T-helper 17 cell (primary cell): Measurements from ENCODE around the gene FAM76B. TPM values are rescaled to one million over a fixed set of nuclear protein-coding genes. Genes with fewer than 3 reads are reported as not detected.

Source experiments
- ATAC-seq: fragments of 150-1000 bp; cut with Tn5 transposase; 2 replicates; pipeline ENCODE4 v1.10.0; 2021; ENCODE audit warnings: mild to moderate bottlenecking, moderate library complexity
- DNase-seq, 3 donors: peaks; one replicate each; pipeline versions ENCODE4 v3.0.0 to v3.0.0-alpha.2; 2020 to 2021
- H3K9me3 ChIP-seq: one replicate; pipeline ENCODE4 v1.7.0; 2013; ENCODE audit warnings: low read length, mild to moderate bottlenecking; ENCODE audit not compliant: control insufficient read depth, poor library complexity, severe bottlenecking
- H3K27ac Mint-ChIP-seq: one replicate; pipeline ENCODE4 v1.8.0; 2022; ENCODE audit warnings: mild to moderate bottlenecking, moderate library complexity, mixed read lengths
- H3K27me3 Mint-ChIP-seq: one replicate; pipeline ENCODE4 v1.8.0; 2022; ENCODE audit warnings: mixed read lengths
- H3K36me3 Mint-ChIP-seq: one replicate; pipeline ENCODE4 v1.8.0; 2022; ENCODE audit warnings: low read depth, mixed read lengths
- H3K4me1 Mint-ChIP-seq: one replicate; pipeline ENCODE4 v1.8.0; 2022; ENCODE audit warnings: mild to moderate bottlenecking, mixed read lengths
- H3K4me3 Mint-ChIP-seq: one replicate; pipeline ENCODE4 v1.8.0; 2022; ENCODE audit warnings: mild to moderate bottlenecking, moderate library complexity, mixed read lengths
- total RNA-seq, 4 donors: library from RNA in 2 of 4; stranded (reverse) in 2 of 4; gene quantifications; one replicate each; pipeline ENCODE4 v1.2.3 and lab custom pipeline; 2022 to 2026

FAM76B gene
- total RNA-seq, 2 donors from 2014 or later: 55.5 to 79.1 TPM

DNA sequence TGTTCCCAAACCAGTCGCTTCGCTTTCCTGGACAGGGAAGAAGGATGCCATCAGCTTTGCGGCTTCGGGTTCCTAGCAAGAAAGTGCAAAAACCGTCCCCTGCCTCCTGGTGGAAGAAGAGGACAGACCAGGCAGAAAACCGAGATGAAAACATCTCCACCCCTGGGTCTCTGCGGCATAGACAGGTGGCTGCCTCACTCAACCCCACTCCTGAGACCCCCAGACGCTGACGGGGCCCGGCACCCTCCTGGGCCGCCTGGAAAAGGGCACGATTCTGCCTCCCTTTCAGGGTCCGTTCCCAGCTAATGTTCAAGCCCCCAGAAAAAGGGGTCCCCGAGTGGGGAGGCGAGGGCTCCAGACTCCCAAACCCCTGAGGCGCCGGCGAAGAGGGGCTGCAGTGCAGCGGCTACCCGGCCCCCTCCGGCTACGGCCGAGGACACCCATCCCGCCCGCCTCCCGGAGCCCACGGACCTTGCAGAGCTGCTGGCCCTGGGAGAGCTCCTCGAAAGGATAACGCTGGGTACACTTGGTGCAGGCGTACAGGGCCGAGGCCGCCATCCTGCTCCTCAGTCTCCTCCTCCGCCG, 569 bp downstream of the FAM76B start:
- ATAC-seq (no peak), DNase-seq (peak in 2 of 3 donors; percentile 11 to 13)
- H3K9me3 ChIP-seq: no peaks in the 10 kb centered on the region
- H3K27ac Mint-ChIP-seq: peak overlapping the region; percentile 99
- peaks cover 2% of the 10 kb centered on the region for H3K36me3 Mint-ChIP-seq
- no peaks in the 10 kb centered on the region for H3K27me3 Mint-ChIP-seq
- peak overlapping the region; percentile 97 for H3K4me3 Mint-ChIP-seq
- peaks cover 45% of the 10 kb centered on the region for H3K4me1 Mint-ChIP-seq

DNA sequence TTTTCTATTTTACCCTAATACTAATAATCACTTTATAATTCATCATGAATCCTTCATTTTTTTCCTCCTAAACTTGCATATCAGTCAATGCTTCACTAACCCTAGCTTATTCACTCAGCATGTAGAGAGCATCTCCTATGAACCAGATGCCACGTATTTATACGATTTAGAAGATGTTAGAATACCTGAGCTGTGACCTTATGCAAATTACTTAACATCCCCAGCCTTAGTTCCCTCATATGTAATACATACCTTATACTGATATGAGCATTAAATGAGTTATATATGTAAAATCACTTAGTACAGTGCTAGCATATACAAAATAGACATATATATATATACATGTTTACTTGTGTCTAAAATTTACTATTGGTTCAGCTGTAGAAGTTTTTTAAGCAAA, 9.0 kb downstream of the FAM76B start:
- peaks cover 3% of the 10 kb centered on the region for H3K36me3 Mint-ChIP-seq
- DNase-seq (no peak), ATAC-seq (no peak)
- no peak overlapping the region for H3K27ac Mint-ChIP-seq
- no peaks in the 10 kb centered on the region for H3K27me3 Mint-ChIP-seq
- H3K4me1 Mint-ChIP-seq: peaks cover 26% of the 10 kb centered on the region
- H3K9me3 ChIP-seq: no peaks in the 10 kb centered on the region
- no peak overlapping the region for H3K4me3 Mint-ChIP-seq

DNA sequence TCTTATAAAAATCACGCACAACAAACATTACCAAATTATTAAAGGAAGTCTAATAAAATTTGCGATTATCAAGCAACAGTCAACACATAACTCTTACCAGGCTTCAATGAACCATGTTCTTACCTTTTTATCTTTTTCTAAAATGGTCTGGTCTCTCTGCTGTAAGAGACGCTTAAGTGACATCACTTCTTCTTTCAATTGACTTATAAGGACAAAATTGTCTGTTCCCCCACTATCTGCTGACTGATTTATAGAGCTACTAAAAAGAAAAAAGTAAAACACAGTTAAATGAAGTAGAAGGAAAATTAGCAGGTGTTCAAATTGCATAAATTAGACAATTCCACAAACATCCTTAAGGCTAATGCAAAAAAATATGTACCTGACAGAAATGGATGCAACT, 10.9 kb downstream of the FAM76B start:
- H3K27ac Mint-ChIP-seq: no peak overlapping the region
- H3K36me3 Mint-ChIP-seq: no peaks in the 10 kb centered on the region
- no peak for DNase-seq
- no peak overlapping the region for H3K4me3 Mint-ChIP-seq
- peaks cover 14% of the 10 kb centered on the region for H3K4me1 Mint-ChIP-seq
- ATAC-seq: no peak
- H3K27me3 Mint-ChIP-seq: no peaks in the 10 kb centered on the region
- H3K9me3 ChIP-seq: no peaks in the 10 kb centered on the region

DNA sequence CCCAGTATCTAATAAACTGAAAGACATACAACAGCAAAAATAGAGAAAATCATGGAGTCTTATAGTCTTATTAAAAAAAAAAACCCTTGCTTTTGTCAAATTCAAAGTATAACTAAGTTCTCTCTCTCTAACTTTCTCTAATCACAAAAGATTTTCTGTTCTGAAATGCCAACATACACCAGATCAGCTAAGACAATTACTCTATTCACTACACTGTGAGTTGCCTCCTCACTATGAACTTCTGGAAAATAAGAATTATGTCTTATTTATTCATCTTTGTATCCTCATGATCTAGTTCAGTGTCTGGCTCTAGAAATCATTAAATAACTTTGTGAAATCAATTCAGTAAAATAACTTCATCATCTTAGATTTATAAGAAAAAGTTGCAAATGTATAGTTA, 12.7 kb downstream of the FAM76B start:
- Mint-ChIP-seq H3K27me3 (no peaks in the 10 kb centered on the region), H3K36me3 (no peaks in the 10 kb centered on the region), H3K4me1 (peaks cover 10% of the 10 kb centered on the region), H3K27ac (no peak overlapping the region), H3K4me3 (no peak overlapping the region)
- DNase-seq (no peak), ATAC-seq (no peak)
- H3K9me3 ChIP-seq: no peaks in the 10 kb centered on the region

DNA sequence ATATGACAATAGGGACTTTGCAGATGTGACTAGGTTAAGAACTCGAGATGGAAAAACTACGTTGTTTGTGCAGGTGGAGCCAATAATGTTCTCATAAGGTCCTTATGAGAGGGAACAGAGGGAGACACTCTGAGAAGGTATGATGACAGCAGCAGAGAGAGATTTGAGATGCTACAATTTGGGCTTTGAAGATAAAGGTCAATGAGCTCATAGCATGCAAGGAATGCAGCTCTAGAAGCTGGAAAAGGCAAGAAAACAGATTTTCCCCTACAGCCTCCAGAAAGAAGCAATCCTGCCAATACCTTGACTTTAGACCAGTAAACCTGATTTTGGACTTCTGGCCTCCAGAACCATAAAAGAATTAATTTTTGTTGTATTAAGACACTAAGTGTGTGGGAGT, 21.1 kb downstream of the FAM76B start:
- Mint-ChIP-seq H3K27ac (no peak overlapping the region), H3K4me3 (no peak overlapping the region), H3K27me3 (no peaks in the 10 kb centered on the region), H3K4me1 (no peaks in the 10 kb centered on the region), H3K36me3 (peaks cover 2% of the 10 kb centered on the region)
- H3K9me3 ChIP-seq: no peaks in the 10 kb centered on the region
- DNase-seq (no peak), ATAC-seq (no peak)

DNA sequence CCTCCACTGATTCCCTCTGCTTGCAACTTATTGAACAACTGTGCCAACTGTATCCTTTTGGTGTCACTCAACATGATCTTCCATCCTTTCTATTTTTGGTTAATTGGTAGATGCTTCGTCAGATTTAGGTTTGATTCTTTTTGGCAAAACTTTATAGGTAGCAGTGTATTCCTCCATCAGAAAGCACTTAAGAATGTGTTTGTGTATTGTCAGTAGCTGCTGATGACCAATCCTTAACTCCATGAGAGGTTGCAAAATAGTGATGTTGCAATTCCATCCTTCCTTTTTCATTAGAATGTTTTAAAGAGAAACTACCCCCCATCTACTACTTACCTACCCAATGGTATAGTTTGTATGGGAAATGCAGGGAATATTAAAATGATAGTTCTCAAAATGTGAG, 22.1 kb downstream of the FAM76B start:
- no peaks in the 10 kb centered on the region for H3K27me3 Mint-ChIP-seq
- no peak for ATAC-seq
- H3K9me3 ChIP-seq: no peaks in the 10 kb centered on the region
- H3K4me1 Mint-ChIP-seq: no peaks in the 10 kb centered on the region
- H3K4me3 Mint-ChIP-seq: no peak overlapping the region
- DNase-seq: no peak
- no peak overlapping the region for H3K27ac Mint-ChIP-seq
- H3K36me3 Mint-ChIP-seq: peaks cover 2% of the 10 kb centered on the region

DNA sequence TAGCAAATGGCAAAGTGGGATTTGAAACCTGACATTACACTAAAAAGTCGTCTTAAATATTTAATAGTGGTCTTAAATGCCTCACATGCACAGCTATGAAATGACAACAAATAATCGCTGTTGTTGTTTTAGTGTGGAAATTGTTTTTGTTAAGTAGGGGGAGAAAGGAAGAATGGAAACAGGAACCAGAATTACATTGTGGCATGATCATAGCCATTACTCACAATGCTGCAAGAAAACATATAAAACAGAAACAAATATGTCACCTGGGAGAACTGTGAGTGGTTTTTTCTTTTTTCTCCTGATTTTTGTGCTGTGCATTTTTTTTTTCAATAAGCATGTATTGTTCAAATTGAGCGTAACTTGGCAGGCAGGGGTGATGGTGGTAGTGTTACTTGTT, 22.9 kb downstream of the FAM76B start:
- H3K9me3 ChIP-seq: no peaks in the 10 kb centered on the region
- no peak overlapping the region for H3K27ac Mint-ChIP-seq
- peaks cover 7% of the 10 kb centered on the region for H3K27me3 Mint-ChIP-seq
- DNase-seq (no peak), ATAC-seq (no peak)
- H3K4me1 Mint-ChIP-seq: no peaks in the 10 kb centered on the region
- no peak overlapping the region for H3K4me3 Mint-ChIP-seq
- H3K36me3 Mint-ChIP-seq: peaks cover 2% of the 10 kb centered on the region

DNA sequence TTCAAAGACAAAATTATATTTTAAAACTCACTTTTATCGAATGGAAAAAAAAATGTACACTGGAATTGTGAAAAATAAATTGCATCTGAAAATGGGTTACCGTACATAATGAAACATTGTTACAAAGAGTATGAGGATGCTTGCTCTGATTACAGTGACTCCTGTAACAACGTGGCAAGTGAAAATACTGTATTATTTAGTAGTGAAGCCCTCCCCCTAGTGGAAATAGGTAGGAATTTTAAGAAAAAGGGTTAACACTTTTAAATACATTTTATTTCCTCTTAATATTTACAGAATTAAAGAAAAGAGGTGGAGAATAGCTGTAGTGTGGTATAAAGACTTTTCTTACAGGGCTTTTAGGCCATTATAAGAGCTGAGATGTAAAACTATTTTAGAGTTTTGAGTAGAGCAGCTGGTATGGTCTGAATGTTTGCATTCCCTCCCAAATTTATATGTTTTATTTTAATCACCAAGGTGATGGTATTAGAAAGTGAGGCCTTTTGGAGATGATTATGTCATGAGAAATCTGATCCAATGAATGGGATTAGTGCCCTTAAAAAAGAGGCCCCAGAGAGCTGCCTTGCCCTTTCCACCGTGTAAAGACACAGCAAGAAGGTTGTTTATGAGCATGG, 25.2 kb downstream of the FAM76B start:
- Mint-ChIP-seq H3K4me3 (no peak overlapping the region), H3K4me1 (peaks cover 3% of the 10 kb centered on the region), H3K27me3 (peaks cover 9% of the 10 kb centered on the region), H3K27ac (no peak overlapping the region), H3K36me3 (peaks cover 2% of the 10 kb centered on the region)
- no peak for DNase-seq
- no peaks in the 10 kb centered on the region for H3K9me3 ChIP-seq
- ATAC-seq: peak; percentile 87

DNA sequence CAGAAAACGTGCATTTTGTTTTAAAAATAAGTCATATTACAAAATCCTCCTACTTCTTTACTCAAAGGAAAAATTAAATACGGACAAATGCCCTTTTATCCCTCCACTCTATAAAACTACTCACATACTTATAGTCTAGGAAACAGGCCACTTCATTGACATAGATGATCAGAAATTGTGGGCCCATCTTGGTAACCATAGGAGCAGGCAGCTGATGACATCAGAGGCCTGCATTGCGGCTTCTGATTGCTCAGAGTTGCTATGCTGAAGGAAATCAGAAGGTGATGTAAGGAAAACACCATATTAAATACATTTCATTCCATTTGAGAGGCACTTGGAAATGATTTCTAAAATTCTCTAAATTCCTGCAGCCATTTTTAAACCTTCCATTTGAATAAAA, 27.0 kb downstream of the FAM76B start:
- peaks cover 2% of the 10 kb centered on the region for H3K36me3 Mint-ChIP-seq
- H3K27me3 Mint-ChIP-seq: peaks cover 9% of the 10 kb centered on the region
- H3K27ac Mint-ChIP-seq: no peak overlapping the region
- H3K4me3 Mint-ChIP-seq: no peak overlapping the region
- no peak for DNase-seq
- H3K9me3 ChIP-seq: no peaks in the 10 kb centered on the region
- ATAC-seq: no peak
- H3K4me1 Mint-ChIP-seq: peaks cover 3% of the 10 kb centered on the region

DNA sequence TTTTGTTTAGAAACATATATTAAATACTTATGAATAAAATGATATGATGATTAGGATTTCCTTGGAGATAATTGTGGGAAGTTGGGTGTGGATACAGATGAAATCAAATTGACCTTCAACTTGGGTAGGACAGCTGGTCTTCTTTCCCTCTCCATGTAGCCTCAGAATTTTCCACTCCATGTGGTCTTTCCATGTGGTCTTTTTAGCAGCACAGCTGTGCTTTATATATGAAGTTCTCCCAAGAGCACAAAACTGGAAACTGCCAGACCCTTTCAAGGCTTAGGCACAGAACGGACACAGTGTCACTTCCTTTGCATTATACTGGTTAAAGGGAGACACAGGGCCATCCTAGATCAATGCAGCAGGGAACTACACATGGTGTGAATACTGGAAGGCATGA, 28.6 kb downstream of the FAM76B start:
- no peak overlapping the region for H3K27ac Mint-ChIP-seq
- no peaks in the 10 kb centered on the region for H3K9me3 ChIP-seq
- peaks cover 9% of the 10 kb centered on the region for H3K27me3 Mint-ChIP-seq
- peaks cover 2% of the 10 kb centered on the region for H3K36me3 Mint-ChIP-seq
- peaks cover 3% of the 10 kb centered on the region for H3K4me1 Mint-ChIP-seq
- DNase-seq: no peak
- no peak for ATAC-seq
- H3K4me3 Mint-ChIP-seq: no peak overlapping the region

DNA sequence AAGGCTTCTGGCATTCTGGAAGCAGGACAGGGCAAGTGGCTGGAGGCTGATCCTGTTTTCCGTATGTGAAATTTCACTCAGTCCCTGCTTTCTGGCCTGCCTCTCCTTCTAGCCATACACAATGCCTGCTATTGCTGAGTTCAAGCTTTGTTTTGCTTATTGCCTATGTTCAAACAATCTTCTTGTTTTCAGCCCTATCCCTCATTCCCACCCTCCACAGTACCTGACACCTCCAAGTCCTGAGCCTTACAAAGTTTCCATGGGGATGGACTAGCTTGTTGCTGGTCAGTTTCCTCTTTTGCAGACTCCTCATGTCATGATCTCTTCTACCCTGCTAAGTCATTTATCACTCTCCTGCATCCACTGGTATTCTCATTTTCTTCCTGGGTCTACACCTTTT, 38.1 kb downstream of the FAM76B start:
- ATAC-seq: no peak
- no peaks in the 10 kb centered on the region for H3K4me1 Mint-ChIP-seq
- H3K27me3 Mint-ChIP-seq: peaks cover 24% of the 10 kb centered on the region
- DNase-seq: no peak
- H3K4me3 Mint-ChIP-seq: no peak overlapping the region
- H3K36me3 Mint-ChIP-seq: peaks cover 4% of the 10 kb centered on the region
- H3K27ac Mint-ChIP-seq: no peak overlapping the region
- no peaks in the 10 kb centered on the region for H3K9me3 ChIP-seq

DNA sequence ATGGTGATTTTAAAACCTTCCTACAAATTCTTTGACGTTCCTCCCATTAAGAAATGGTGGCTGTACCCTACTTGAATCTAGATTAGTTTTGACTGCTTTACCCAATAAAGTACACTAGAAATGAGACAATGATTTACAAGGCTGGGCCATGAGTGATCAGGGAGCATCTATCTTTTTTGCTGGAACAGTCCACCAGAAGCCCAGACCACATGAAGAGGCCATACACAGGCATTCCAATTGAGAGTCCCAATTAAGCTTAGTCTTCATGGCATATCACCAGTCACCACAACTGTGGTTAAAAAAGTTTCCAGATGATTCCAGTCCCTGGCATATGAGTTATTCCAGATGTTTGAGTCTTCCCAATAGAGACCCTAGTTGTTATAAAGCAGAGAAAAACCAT, 39.5 kb downstream of the FAM76B start:
- Mint-ChIP-seq H3K27ac (no peak overlapping the region), H3K27me3 (peaks cover 22% of the 10 kb centered on the region), H3K36me3 (peaks cover 4% of the 10 kb centered on the region), H3K4me1 (no peaks in the 10 kb centered on the region), H3K4me3 (no peak overlapping the region)
- ATAC-seq (no peak), DNase-seq (no peak)
- H3K9me3 ChIP-seq: no peaks in the 10 kb centered on the region

DNA sequence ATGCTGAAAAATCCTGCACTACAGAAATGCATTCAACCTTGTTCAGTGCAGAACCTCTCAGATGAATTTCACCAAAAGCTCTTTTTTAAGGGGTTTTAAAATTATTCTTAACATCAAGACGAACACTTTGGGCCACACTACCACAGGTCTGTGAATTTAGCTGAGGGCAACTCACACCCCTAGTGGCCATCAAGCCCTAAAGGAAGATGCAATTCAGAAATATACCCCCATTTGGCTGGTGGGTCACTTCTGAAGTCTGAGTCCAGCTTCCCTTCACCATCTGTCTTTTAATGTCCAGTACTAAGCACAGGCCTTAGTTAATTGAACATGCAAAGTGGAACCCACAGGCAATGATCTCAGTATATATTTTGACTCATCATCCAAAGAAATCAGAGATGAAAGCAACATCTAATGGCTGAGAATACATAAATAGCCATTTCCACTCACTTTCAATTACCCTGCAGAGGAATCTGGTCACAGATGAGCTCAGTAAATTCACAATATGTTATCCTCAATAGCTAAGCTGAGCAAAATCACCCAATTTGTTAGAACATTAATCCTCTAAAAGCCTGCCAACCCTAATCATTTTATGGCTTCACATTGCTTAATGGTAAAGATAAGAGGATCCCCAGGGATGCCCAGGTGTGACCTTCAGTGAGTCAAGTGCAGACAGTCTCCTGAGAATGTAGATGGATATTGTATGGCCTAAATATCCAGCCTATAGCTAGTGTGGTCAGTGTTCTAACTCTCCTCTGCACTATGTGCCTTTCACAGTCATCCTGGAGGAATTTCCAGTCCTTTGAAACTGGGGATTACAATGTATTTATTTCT, 50.3 kb downstream of the FAM76B start:
- Mint-ChIP-seq H3K36me3 (no peaks in the 10 kb centered on the region), H3K27me3 (peaks cover 3% of the 10 kb centered on the region), H3K4me3 (no peak overlapping the region), H3K27ac (no peak overlapping the region), H3K4me1 (peaks cover 4% of the 10 kb centered on the region)
- ATAC-seq (no peak), DNase-seq (no peak)
- no peaks in the 10 kb centered on the region for H3K9me3 ChIP-seq
